ENCODE data around the gene DNAJC18.

DNA sequence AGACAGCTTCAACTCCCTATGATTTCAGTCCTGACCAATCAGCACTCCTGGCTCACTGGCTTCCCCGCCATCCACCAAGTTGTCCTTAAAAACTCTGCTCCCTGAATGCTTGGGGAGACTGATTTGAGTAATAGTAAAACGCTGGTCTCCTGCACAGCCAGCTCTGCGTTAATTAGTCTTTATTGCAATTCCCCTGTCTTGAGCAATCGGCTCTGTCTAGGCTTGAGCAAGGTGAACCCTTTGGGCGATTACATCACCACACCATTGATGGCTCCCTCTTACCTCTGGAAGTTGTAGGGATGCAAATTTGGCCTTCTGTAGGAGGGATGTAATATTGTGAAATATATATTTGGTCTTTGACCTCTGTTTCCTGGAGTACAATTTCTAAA, 53.3 kb downstream of the DNAJC18 start:
- TF ChIP-seq, protein P1, sequence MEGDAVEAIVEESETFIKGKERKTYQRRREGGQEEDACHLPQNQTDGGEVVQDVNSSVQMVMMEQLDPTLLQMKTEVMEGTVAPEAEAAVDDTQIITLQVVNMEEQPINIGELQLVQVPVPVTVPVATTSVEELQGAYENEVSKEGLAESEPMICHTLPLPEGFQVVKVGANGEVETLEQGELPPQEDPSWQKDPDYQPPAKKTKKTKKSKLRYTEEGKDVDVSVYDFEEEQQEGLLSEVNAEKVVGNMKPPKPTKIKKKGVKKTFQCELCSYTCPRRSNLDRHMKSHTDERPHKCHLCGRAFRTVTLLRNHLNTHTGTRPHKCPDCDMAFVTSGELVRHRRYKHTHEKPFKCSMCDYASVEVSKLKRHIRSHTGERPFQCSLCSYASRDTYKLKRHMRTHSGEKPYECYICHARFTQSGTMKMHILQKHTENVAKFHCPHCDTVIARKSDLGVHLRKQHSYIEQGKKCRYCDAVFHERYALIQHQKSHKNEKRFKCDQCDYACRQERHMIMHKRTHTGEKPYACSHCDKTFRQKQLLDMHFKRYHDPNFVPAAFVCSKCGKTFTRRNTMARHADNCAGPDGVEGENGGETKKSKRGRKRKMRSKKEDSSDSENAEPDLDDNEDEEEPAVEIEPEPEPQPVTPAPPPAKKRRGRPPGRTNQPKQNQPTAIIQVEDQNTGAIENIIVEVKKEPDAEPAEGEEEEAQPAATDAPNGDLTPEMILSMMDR (conservative IDR thresholded peaks at IDR 0.05; ENCODE audit: low read depth, low read length), result no peak
- no peak for TF ChIP-seq EZH2 (IDR thresholded peaks at IDR 0.05; ENCODE audit: borderline replicate concordance, low read depth, low read length, poor library complexity, severe bottlenecking)

Data from A673 (cell line).